Kidney (tissue), 14 donors: ENCODE measurements around the gene BCOR. TPM values are rescaled to one million over a fixed set of nuclear protein-coding genes. Genes with fewer than 3 reads are reported as not detected.

Source experiments
- DNase-seq, 5 donors: peaks; one replicate each; pipeline ENCODE4 v3.0.0-alpha.2; 2013 to 2020
- FAIRE-seq: peaks from 2 replicates; lab custom pipeline; 2012; peaks lifted over from hg19 to GRCh38; lab: Jason Lieb, UNC
- H3K27ac ChIP-seq, 2 donors: one replicate each; pipeline ENCODE4 v1.7.0; 2013; ENCODE audit warnings: low read depth in 2 of 2, low read length in 2 of 2, inconsistent platforms in 1 of 2
- H3K27me3 ChIP-seq: one replicate; pipeline ENCODE4 v1.7.1; 2013; ENCODE audit warnings: low read length, inconsistent platforms; ENCODE audit not compliant: control insufficient read depth, insufficient read depth
- H3K36me3 ChIP-seq, 3 donors: one replicate each; pipeline versions ENCODE4 v1.7.0 to v1.7.1; 2013; ENCODE audit warnings: low read length in 3 of 3, control low read depth in 1 of 3, inconsistent platforms in 1 of 3; ENCODE audit not compliant: insufficient read depth in 3 of 3, control insufficient read depth in 2 of 3
- H3K4me1 ChIP-seq, 3 donors: one replicate each; pipeline versions ENCODE4 v1.7.0 to v1.7.1; 2013; ENCODE audit warnings: low read length in 3 of 3, inconsistent platforms in 1 of 3, low read depth in 1 of 3; ENCODE audit not compliant: control insufficient read depth in 2 of 3, insufficient read depth in 2 of 3
- H3K4me3 ChIP-seq, 3 donors: one replicate each; pipeline versions ENCODE4 v1.7.0 to v1.8.1; 2013; ENCODE audit warnings: low read length in 3 of 3, control low read depth in 1 of 3, inconsistent platforms in 1 of 3
- H3K9ac ChIP-seq, 3 donors: one replicate each; pipeline versions ENCODE4 v1.7.0 to v1.7.1; 2013; ENCODE audit warnings: low read length in 3 of 3, control low read depth in 1 of 3, inconsistent platforms in 1 of 3
- H3K9me3 ChIP-seq, 3 donors: one replicate each; pipeline versions ENCODE4 v1.7.0 to v1.7.1; 2013; ENCODE audit warnings: low read length in 3 of 3, control low read depth in 1 of 3, inconsistent platforms in 1 of 3; ENCODE audit not compliant: control insufficient read depth in 2 of 3, insufficient read depth in 1 of 3
- CTCF ChIP-seq: IDR thresholded peaks from 3 replicates; pipeline ENCODE4 v1.5.1; 2012; ENCODE audit warnings: mild to moderate bottlenecking, moderate library complexity, borderline replicate concordance; ENCODE audit not compliant: insufficient read depth; ENCODE audit errors: extremely low read depth
- intact Hi-C: fragments of 100-400 bp; cut with DNase I; formaldehyde crosslinking; loops from one replicate; pipeline ENCODE4 v1.11.1; 2022
- polyA plus RNA-seq: library from polyadenylated mRNA; stranded (reverse); fragments of 350-450 nt; fragmentation: Illumina TruSeq; extraction: RNeasy Lipid Tissue Mini Kit (QIAGEN cat#74804); gene quantifications from one replicate; pipeline ENCODE4 v1.2.3, GENCODE V29; 2014; ENCODE audit warnings: low read depth, low replicate concordance; ENCODE audit not compliant: insufficient read depth
- total RNA-seq: library from RNA; stranded (reverse); fragmentation: NEBNext Ultra II Directional; extraction: Animal tissue kit (Norgen Biotek cat#: 25700); gene quantifications from one replicate; pipeline ENCODE4 v1.2.1, GENCODE V29; 2021
- donor health status: control.
- donor health status: control.
- donor health status: control.
- donor health status: control.
- donor health status: control.
- donor health status: DM: yes; HTN: yes; CAD: no.
- donor health status: Normal renal cell carcinoma (clear cell type).

BCOR gene
- total and polyA plus RNA-seq, 2 donors from 2014 or later = 7.7 to 33.9 TPM

- Histone ChIP-seq H3K36me3 (no peaks in the 10 kb centered on the region), H3K4me3 (no peak overlapping the region), H3K27ac (no peak overlapping the region), H3K27me3 (peaks cover 4% of the 10 kb centered on the region), H3K9me3 (no peaks in the 10 kb centered on the region), H3K4me1 (peaks cover 0 to 37% (median 18%) of the 10 kb centered on the region in 3 donors), H3K9ac (no peak overlapping the region)
- intact Hi-C loops = no loop called here
- no peak for TF ChIP-seq CTCF
- DNase-seq (peak in 2 of 5 donors; percentile 2 to 74), FAIRE-seq (no peak)
Observed at GRCh38 chrX:40082447-40083119, 15.2 kb downstream of the BCOR start.

DNA sequence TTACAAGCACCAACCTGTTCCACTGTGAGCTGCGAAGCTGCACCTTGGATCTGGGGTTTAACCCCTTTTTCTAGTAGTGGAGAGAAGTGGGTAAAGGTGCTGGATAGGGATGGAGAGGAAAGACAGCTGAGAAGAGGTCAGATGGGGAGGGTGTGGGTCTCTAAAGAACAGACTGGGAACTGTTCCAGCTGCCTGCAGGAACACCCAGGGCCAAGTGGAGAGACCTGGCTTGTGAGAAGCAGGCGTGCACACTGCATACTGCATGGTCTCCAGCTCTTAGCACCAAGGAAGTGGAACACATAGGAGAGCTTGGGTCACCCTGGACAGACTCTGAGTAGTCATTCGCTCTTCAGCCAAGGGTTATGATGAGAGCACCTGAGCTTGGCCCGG is 16.1 kb downstream of the BCOR start:
- intact Hi-C loops = no loop called here

GRCh38 chrX:40080894-40081678 is 16.7 kb downstream of the BCOR start:
- peaks cover 0 to 37% (median 18%) of the 10 kb centered on the region in 3 donors for H3K4me1 ChIP-seq
- intact Hi-C loops = no loop called here
- no peak for FAIRE-seq

More for the DNA sequence above, 16.1 kb downstream of the BCOR start:
- Histone ChIP-seq H3K9ac (no peak overlapping the region), H3K27me3 (peaks cover 2% of the 10 kb centered on the region), H3K4me3 (no peak overlapping the region), H3K4me1 (peaks cover 0 to 37% (median 18%) of the 10 kb centered on the region in 3 donors), H3K27ac (no peak overlapping the region), H3K36me3 (no peaks in the 10 kb centered on the region), H3K9me3 (no peaks in the 10 kb centered on the region)
- DNase-seq (peak in 1 of 5 donors; percentile 0), FAIRE-seq (no peak)
- TF ChIP-seq CTCF = no peak

More at GRCh38 chrX:40080894-40081678, 16.7 kb downstream of the BCOR start:
- Histone ChIP-seq H3K36me3 (no peaks in the 10 kb centered on the region), H3K27me3 (no peaks in the 10 kb centered on the region), H3K27ac (no peak overlapping the region), H3K9me3 (no peaks in the 10 kb centered on the region), H3K9ac (no peak overlapping the region), H3K4me3 (no peak overlapping the region)
- TF ChIP-seq CTCF = no peak
- peak in 1 of 5 donors; percentile 30 for DNase-seq
